Activated CD4-positive, alpha-beta T cell treated with anti-CD3 and anti-CD28 coated beads, Interleukin-2, amount 10 ng/mL, durations not matched to agents 7 days and 5 days (primary cell): ENCODE measurements around the gene PCCA. TPM values are rescaled to one million over a fixed set of nuclear protein-coding genes. Genes with fewer than 3 reads are reported as not detected.
A peak's percentile ranks its signal among the peaks of the same experiment; 100 is the strongest.

Source experiments
- CTCF ChIA-PET: fragments of 350-600 bp; sonication (Branson Sonifier 250); formaldehyde crosslinking; loops from one replicate; lab custom pipeline; 2021; ENCODE audit warnings: antibody characterized with exemption; lab: Charles Lee
- POLR2A ChIA-PET: fragments of 350-600 bp; sonication (Branson Sonifier 250); formaldehyde crosslinking; loops from one replicate; lab custom pipeline; 2021; ENCODE audit warnings: antibody characterized with exemption; lab: Charles Lee
- DNase-seq: peaks from one replicate; pipeline ENCODE4 v3.0.0-alpha.2; 2020
- H3K27ac Mint-ChIP-seq: one replicate; pipeline ENCODE4 v1.8.0; 2021; ENCODE audit warnings: mild to moderate bottlenecking, moderate library complexity, mixed read lengths
- H3K27me3 Mint-ChIP-seq: one replicate; pipeline ENCODE4 v1.8.0; 2021; ENCODE audit warnings: mixed read lengths
- H3K36me3 Mint-ChIP-seq: one replicate; pipeline ENCODE4 v1.8.0; 2021; ENCODE audit warnings: low read depth, mixed read lengths
- H3K4me1 Mint-ChIP-seq: one replicate; pipeline ENCODE4 v1.8.0; 2021; ENCODE audit warnings: mixed read lengths
- H3K4me3 Mint-ChIP-seq: one replicate; pipeline ENCODE4 v1.8.0; 2021; ENCODE audit warnings: mild to moderate bottlenecking, moderate library complexity, mixed read lengths
- H3K9me3 Mint-ChIP-seq: one replicate; pipeline ENCODE4 v1.8.0; 2021; ENCODE audit warnings: mixed read lengths
- total RNA-seq, 2 experiments: library from RNA; stranded (reverse); gene quantifications; one replicate each; pipeline ENCODE4 v1.2.3, GENCODE V29; 2021

Gene PCCA
- total RNA-seq, 2 experiments from 2014 or later: 8.6 to 8.9 TPM

- Mint-ChIP-seq H3K36me3 (peaks cover 3% of the 10 kb centered on the region), H3K27me3 (no peaks in the 10 kb centered on the region), H3K4me1 (peaks cover 17% of the 10 kb centered on the region), H3K27ac (no peak overlapping the region), H3K4me3 (no peak overlapping the region), H3K9me3 (no peaks in the 10 kb centered on the region)
- no peak for DNase-seq
- CTCF ChIA-PET: interaction anchor here (1.1 kb wide), 1 partner anchor 9 kb away, joined by 3 read pairs; no protein-coding TSS in a partner anchor
- POLR2A ChIA-PET: no interaction called here
Measured at GRCh38 chr13:100388923-100389322, 300.0 kb downstream of the PCCA start.

- H3K27ac Mint-ChIP-seq: no peak overlapping the region
- H3K27me3 Mint-ChIP-seq: no peaks in the 10 kb centered on the region
- H3K9me3 Mint-ChIP-seq: no peaks in the 10 kb centered on the region
- ChIA-PET CTCF (interaction anchor here (1.1 kb wide), 1 partner anchor 9 kb away, joined by 3 read pairs; no protein-coding TSS in a partner anchor), POLR2A (no interaction called here)
- H3K4me3 Mint-ChIP-seq: no peak overlapping the region
- H3K4me1 Mint-ChIP-seq: peaks cover 23% of the 10 kb centered on the region
- H3K36me3 Mint-ChIP-seq: peaks cover 3% of the 10 kb centered on the region
- DNase-seq: no peak
Measured at GRCh38 chr13:100389617-100390016, 300.7 kb downstream of the PCCA start.

- Mint-ChIP-seq H3K27me3 (no peaks in the 10 kb centered on the region), H3K36me3 (peaks cover 3% of the 10 kb centered on the region), H3K4me3 (no peak overlapping the region), H3K27ac (no peak overlapping the region), H3K9me3 (no peaks in the 10 kb centered on the region), H3K4me1 (peaks cover 30% of the 10 kb centered on the region)
- CTCF ChIA-PET: interaction anchor here (0.7 to 1.0 kb wide), 3 partner anchors 10 to 442 kb away, joined by 3 read pairs; no protein-coding TSS in a partner anchor
- POLR2A ChIA-PET: no interaction called here
- peak; percentile 54 for DNase-seq
Measured at GRCh38 chr13:100392709-100393630, 304.1 kb downstream of the PCCA start.

DNA sequence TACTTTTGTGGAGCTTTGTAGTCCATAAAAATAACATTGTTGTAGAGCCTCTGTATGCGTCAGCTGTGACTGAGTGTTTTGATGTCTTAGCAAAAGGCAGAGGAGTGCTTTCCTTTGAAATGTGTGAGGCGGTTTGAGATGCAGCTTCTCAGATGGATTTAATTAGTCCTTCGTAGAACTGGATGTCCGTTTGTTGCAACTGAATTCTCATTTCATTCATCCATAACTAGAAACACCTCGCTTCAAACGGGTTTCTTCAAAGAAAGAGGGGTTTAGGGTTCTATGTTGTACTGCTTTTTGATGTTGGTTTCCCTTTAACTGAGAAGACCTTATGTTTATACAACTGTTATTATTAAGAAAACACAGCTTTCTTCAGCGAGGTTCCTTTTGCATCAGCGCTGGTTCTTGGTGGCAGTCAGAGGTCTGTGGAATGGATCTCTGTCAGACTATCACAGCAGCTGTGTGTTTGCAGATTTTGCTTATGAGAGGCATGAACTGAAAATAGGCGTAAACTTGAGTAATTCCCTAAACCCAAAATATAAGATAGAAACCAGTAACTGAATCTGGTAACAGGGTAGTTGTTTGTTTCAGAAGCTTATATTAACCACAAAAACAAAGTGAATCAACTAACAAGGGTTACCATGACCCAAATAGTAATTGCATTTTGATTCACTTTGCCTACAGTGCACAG is 305.3 kb downstream of the PCCA start:
- peak overlapping the region; percentile 62 for H3K27ac Mint-ChIP-seq
- DNase-seq: peak; percentile 10
- no peaks in the 10 kb centered on the region for H3K27me3 Mint-ChIP-seq
- H3K36me3 Mint-ChIP-seq: peaks cover 3% of the 10 kb centered on the region
- ChIA-PET CTCF (interaction anchor here (1.0 kb wide), 1 partner anchor 9 kb away, joined by 3 read pairs; no protein-coding TSS in a partner anchor), POLR2A (no interaction called here)
- peak overlapping the region; percentile 28 for H3K4me3 Mint-ChIP-seq
- H3K4me1 Mint-ChIP-seq: peaks cover 30% of the 10 kb centered on the region
- H3K9me3 Mint-ChIP-seq: no peaks in the 10 kb centered on the region

DNA sequence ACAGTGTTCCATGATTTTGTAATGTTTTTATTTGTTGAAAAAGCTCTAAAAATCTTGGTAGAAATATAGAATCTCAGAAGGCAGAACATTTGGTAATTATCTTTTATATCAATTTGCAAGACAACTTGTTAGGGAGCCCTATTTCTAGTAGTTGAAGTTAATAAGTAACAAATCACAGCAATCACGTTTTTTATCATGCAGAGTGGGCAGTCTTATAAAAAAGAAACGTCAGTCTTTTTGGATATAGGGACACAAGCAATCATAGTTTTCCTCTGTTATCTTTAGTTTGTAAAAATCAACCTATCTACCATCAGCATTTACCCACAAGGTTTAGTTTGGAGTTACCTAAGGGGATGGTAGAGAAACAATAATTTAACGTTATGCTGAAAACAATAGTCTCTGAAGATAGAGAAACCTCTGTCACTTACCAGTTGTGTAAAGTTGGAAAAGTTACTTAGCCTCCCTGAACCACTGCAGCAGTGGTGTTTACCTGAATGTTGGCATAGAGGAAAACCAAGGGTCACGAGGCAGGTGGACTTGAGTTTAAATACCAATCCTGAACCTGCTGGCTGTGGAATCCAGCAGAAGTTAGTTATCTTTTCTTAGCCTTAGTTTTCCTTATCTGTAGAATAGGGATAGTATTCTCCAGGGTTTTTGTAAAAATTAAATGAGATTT is 306.9 kb downstream of the PCCA start:
- Mint-ChIP-seq H3K4me3 (no peak overlapping the region), H3K4me1 (peaks cover 30% of the 10 kb centered on the region), H3K9me3 (peaks cover 9% of the 10 kb centered on the region), H3K36me3 (peaks cover 6% of the 10 kb centered on the region), H3K27me3 (no peaks in the 10 kb centered on the region), H3K27ac (no peak overlapping the region)
- DNase-seq: no peak
- ChIA-PET POLR2A (no interaction called here), CTCF (no interaction called here)

DNA sequence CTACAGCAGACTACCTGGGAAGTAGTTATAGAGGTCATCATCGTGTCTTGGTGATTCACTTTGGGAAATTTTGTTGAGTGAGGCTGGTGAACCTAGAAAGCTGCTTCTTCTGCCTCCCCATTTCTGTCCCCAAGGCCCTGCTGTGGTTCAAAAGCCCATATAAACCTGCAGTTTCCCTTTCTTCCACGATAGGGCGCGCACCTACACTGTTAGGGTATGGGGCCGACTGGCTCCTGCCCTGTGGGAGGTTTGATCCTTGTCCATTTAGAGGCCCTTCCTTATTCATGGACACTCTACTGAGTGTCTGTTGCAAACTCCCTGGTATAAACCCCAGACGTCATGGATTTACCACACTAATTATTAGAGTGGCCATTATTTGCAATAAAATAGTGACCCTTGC is 307.9 kb downstream of the PCCA start:
- peaks cover 30% of the 10 kb centered on the region for H3K4me1 Mint-ChIP-seq
- DNase-seq: no peak
- ChIA-PET CTCF (no interaction called here), POLR2A (no interaction called here)
- no peaks in the 10 kb centered on the region for H3K27me3 Mint-ChIP-seq
- no peak overlapping the region for H3K27ac Mint-ChIP-seq
- H3K9me3 Mint-ChIP-seq: peaks cover 13% of the 10 kb centered on the region
- no peak overlapping the region for H3K4me3 Mint-ChIP-seq
- H3K36me3 Mint-ChIP-seq: peaks cover 8% of the 10 kb centered on the region

DNA sequence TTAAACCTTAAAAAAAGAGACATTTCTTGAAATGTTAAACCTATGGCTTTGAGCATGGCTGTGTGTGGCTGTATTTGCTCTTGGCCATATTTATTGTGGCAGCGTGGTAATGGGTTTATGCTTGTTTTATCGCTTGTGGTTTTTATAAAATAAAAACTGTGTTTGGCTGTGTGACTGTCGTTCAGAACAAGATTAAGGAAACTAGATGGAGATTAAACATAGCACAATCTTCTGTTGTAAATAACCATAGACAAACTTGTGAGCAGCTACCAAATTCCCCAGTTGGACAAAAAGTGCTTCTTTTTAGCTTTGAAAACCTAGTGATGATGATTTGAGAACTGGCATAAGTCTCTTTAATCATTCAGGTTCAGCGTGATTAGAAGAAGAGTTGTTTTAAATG is 308.7 kb downstream of the PCCA start:
- peaks cover 24% of the 10 kb centered on the region for H3K4me1 Mint-ChIP-seq

GRCh38 chr13:100398360-100398759 is 309.5 kb downstream of the PCCA start:
- H3K36me3 Mint-ChIP-seq: peaks cover 14% of the 10 kb centered on the region
- ChIA-PET POLR2A (no interaction called here), CTCF (interaction anchor here (0.9 to 1.0 kb wide), 2 partner anchors 9 to 11 kb away, joined by 3 read pairs; no protein-coding TSS in a partner anchor)
- H3K9me3 Mint-ChIP-seq: peaks cover 20% of the 10 kb centered on the region
- no peaks in the 10 kb centered on the region for H3K27me3 Mint-ChIP-seq
- no peak overlapping the region for H3K4me3 Mint-ChIP-seq
- H3K4me1 Mint-ChIP-seq: peaks cover 23% of the 10 kb centered on the region
- no peak overlapping the region for H3K27ac Mint-ChIP-seq
- DNase-seq: no peak

More for the DNA sequence above, 308.7 kb downstream of the PCCA start:
- H3K4me3 Mint-ChIP-seq: no peak overlapping the region
- peaks cover 15% of the 10 kb centered on the region for H3K9me3 Mint-ChIP-seq
- DNase-seq: no peak
- CTCF ChIA-PET: interaction anchor here (0.9 to 1.0 kb wide), 2 partner anchors 8 to 11 kb away, joined by 3 read pairs; no protein-coding TSS in a partner anchor
- H3K27me3 Mint-ChIP-seq: no peaks in the 10 kb centered on the region
- H3K36me3 Mint-ChIP-seq: peaks cover 8% of the 10 kb centered on the region
- no peak overlapping the region for H3K27ac Mint-ChIP-seq
- POLR2A ChIA-PET: no interaction called here

GRCh38 chr13:100399455-100399854 is 310.6 kb downstream of the PCCA start:
- peaks cover 26% of the 10 kb centered on the region for H3K9me3 Mint-ChIP-seq
- POLR2A ChIA-PET: no interaction called here
- no peak overlapping the region for H3K4me3 Mint-ChIP-seq
- H3K36me3 Mint-ChIP-seq: peaks cover 19% of the 10 kb centered on the region
- H3K27me3 Mint-ChIP-seq: no peaks in the 10 kb centered on the region
- H3K4me1 Mint-ChIP-seq: peaks cover 18% of the 10 kb centered on the region
- CTCF ChIA-PET: no interaction called here
- H3K27ac Mint-ChIP-seq: no peak overlapping the region
- DNase-seq: no peak

DNA sequence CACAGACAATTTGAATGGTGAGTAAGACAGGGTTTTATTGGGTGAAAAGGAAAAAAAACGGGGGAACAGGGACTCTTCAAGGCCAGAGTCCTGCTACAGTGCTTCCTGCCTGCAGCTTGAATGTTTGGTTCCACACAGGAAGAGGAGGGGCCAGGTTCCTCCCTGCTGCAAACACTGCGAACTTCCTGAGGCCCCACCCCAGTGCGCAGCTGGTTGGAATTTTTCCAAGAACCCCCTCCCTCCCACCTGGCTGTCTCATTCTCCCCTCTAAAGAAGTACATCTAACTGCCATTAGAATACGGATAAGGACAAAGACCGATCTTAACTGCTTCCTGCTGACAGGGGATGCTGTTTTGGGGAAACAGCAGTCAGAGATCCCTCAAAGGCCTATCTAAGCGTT is 314.8 kb downstream of the PCCA start:
- no peak overlapping the region for H3K27ac Mint-ChIP-seq

GRCh38 chr13:100409132-100409531 is 320.2 kb downstream of the PCCA start:
- Mint-ChIP-seq H3K27ac (no peak overlapping the region), H3K27me3 (no peaks in the 10 kb centered on the region), H3K4me3 (no peak overlapping the region), H3K4me1 (no peaks in the 10 kb centered on the region), H3K9me3 (peaks cover 43% of the 10 kb centered on the region), H3K36me3 (peaks cover 10% of the 10 kb centered on the region)
- ChIA-PET CTCF (no interaction called here), POLR2A (no interaction called here)
- no peak for DNase-seq

More for the DNA sequence above, 314.8 kb downstream of the PCCA start:
- H3K9me3 Mint-ChIP-seq: peaks cover 45% of the 10 kb centered on the region
- peaks cover 11% of the 10 kb centered on the region for H3K4me1 Mint-ChIP-seq
- no peaks in the 10 kb centered on the region for H3K27me3 Mint-ChIP-seq
- POLR2A ChIA-PET: no interaction called here
- H3K4me3 Mint-ChIP-seq: no peak overlapping the region
- no peak for DNase-seq
- peaks cover 23% of the 10 kb centered on the region for H3K36me3 Mint-ChIP-seq
- CTCF ChIA-PET: interaction anchor here (1.2 kb wide), 1 partner anchor 10 kb away, joined by 3 read pairs; no protein-coding TSS in a partner anchor

DNA sequence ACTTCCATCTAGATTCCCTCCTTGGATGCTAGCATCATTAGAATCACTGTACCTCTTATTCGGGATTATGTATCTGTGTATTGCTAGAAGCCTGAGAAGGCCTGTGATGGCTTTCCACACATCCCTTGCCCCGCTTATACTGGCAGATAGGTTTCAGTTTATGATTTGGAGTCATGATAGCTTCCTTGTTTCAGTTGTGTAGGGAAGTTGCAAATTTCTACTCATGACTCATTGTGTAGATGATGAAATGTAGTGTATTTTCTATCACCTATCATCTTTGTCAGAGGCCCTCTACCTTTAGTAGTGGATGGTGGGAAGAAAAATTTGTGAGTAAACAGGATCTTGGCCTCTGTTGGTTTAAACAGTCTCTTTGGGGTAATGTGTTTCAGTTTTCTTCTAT is 334.5 kb downstream of the PCCA start:
- ChIA-PET POLR2A (no interaction called here), CTCF (no interaction called here)
- Mint-ChIP-seq H3K36me3 (no peaks in the 10 kb centered on the region), H3K9me3 (peaks cover 1% of the 10 kb centered on the region), H3K27me3 (no peaks in the 10 kb centered on the region), H3K27ac (no peak overlapping the region), H3K4me1 (peaks cover 7% of the 10 kb centered on the region), H3K4me3 (no peak overlapping the region)
- DNase-seq: no peak
